HG02840 (cell line): ENCODE measurements around the gene BMPR1B.
"Not testable (repeated sequence)": the region's sequence is repeated elsewhere in the genome, so short reads cannot be mapped to it uniquely, and the experiment has no call there.

Source experiments
- ATAC-seq: cut with Tn5 transposase; IDR thresholded peaks from one replicate; pipeline ENCODE4 v1.9.1; 2021; ENCODE audit warnings: mild to moderate bottlenecking, moderate library complexity, moderate number of reproducible peaks; ENCODE audit not compliant: unreplicated experiment, low FRiP score

Gene BMPR1B

GRCh38 chr4:95165926-95166524 is 408.3 kb downstream of the BMPR1B start:
- no peak for ATAC-seq

GRCh38 chr4:95167805-95168204 is 410.1 kb downstream of the BMPR1B start:
- no peak for ATAC-seq

GRCh38 chr4:95170176-95170575 is 412.4 kb downstream of the BMPR1B start:
- ATAC-seq: no peak

- not testable (repeated sequence) for ATAC-seq
Observed at GRCh38 chr4:95171377-95171776, 413.6 kb downstream of the BMPR1B start.

GRCh38 chr4:95178938-95179337 is 421.2 kb downstream of the BMPR1B start:
- ATAC-seq: no peak

GRCh38 chr4:95180531-95181242 is 422.9 kb downstream of the BMPR1B start:
- ATAC-seq: no peak

GRCh38 chr4:95181243-95181995 is 423.7 kb downstream of the BMPR1B start:
- ATAC-seq: no peak

GRCh38 chr4:95181996-95182306 is 424.2 kb downstream of the BMPR1B start:
- ATAC-seq: no peak

GRCh38 chr4:95183656-95184408 is 426.1 kb downstream of the BMPR1B start:
- no peak for ATAC-seq

- ATAC-seq: no peak
Observed at GRCh38 chr4:95186666-95187065, 428.9 kb downstream of the BMPR1B start.

GRCh38 chr4:95188701-95189370 is 431.1 kb downstream of the BMPR1B start:
- ATAC-seq: no peak

GRCh38 chr4:95190751-95191436 is 433.1 kb downstream of the BMPR1B start:
- no peak for ATAC-seq

GRCh38 chr4:95191537-95191936 is 433.8 kb downstream of the BMPR1B start:
- no peak for ATAC-seq

GRCh38 chr4:95193391-95194224 is 435.9 kb downstream of the BMPR1B start:
- ATAC-seq: no peak

- no peak for ATAC-seq
Observed at GRCh38 chr4:95197353-95197752, 439.6 kb downstream of the BMPR1B start.

GRCh38 chr4:95198961-95199360 is 441.2 kb downstream of the BMPR1B start:
- ATAC-seq: no peak

- no peak for ATAC-seq
Observed at GRCh38 chr4:95204267-95204844, 446.6 kb downstream of the BMPR1B start.

GRCh38 chr4:95204873-95205272 is 447.1 kb downstream of the BMPR1B start:
- ATAC-seq: no peak
